Type B pancreatic cell (in vitro differentiated cells): Measurements from ENCODE around the gene SLC23A2. TPM values are rescaled to one million over a fixed set of nuclear protein-coding genes. Genes with fewer than 3 reads are reported as not detected.

Experiments
- DNase-seq: peaks from one replicate; pipeline ENCODE4 v3.0.0; 2021; ENCODE audit warnings: mixed read lengths; ENCODE audit not compliant: unreplicated experiment; ENCODE audit errors: extremely low spot score
- H3K27ac Mint-ChIP-seq: 2 replicates; pipeline ENCODE4 v1.8.0; 2021; ENCODE audit warnings: mild to moderate bottlenecking, mixed read lengths
- H3K27me3 Mint-ChIP-seq: 2 replicates; pipeline ENCODE4 v1.8.0; 2021; ENCODE audit warnings: mixed read lengths
- H3K36me3 Mint-ChIP-seq: 2 replicates; pipeline ENCODE4 v1.8.0; 2021; ENCODE audit warnings: mixed read lengths
- H3K4me1 Mint-ChIP-seq: one replicate; pipeline ENCODE4 v1.8.0; 2021; ENCODE audit warnings: mixed read lengths; ENCODE audit not compliant: unreplicated experiment
- H3K4me3 Mint-ChIP-seq: 2 replicates; pipeline ENCODE4 v1.8.0; 2021; ENCODE audit warnings: mild to moderate bottlenecking, mixed read lengths
- H3K9me3 Mint-ChIP-seq: 2 replicates; pipeline ENCODE4 v1.8.0; 2021; ENCODE audit warnings: mixed read lengths
- CTCF ChIP-seq: fragments of 200-600 bp; sonication (generic); conservative IDR thresholded peaks from 2 replicates; pipeline ENCODE4 v1.5.0; 2021; ENCODE audit warnings: antibody characterized with exemption, mild to moderate bottlenecking
- total RNA-seq: library from RNA; stranded (reverse); gene quantifications from 2 replicates; pipeline ENCODE4 v1.2.1, GENCODE V29; 2021; ENCODE audit warnings: low replicate concordance

Gene SLC23A2
- total RNA-seq, 1 donor from 2014 or later = 19.6 TPM

- no peak for DNase-seq
- H3K4me3 Mint-ChIP-seq = peak overlapping the region; percentile 71
- peaks cover 7% of the 10 kb centered on the region for H3K9me3 Mint-ChIP-seq
- H3K27ac Mint-ChIP-seq = no peak overlapping the region
- peaks cover 26% of the 10 kb centered on the region for H3K4me1 Mint-ChIP-seq
- no peak for TF ChIP-seq CTCF
- H3K36me3 Mint-ChIP-seq = peaks cover 9% of the 10 kb centered on the region
- H3K27me3 Mint-ChIP-seq = peaks cover 13% of the 10 kb centered on the region
These were observed 180.3 kb downstream of the SLC23A2 start for GRCh38 chr20:4820806-4821518.

GRCh38 chr20:4819901-4820300 is 181.4 kb downstream of the SLC23A2 start:
- H3K27me3 Mint-ChIP-seq = peaks cover 13% of the 10 kb centered on the region
- DNase-seq = no peak

GRCh38 chr20:4817230-4817671 is 184.1 kb downstream of the SLC23A2 start:
- no peak for DNase-seq
- Mint-ChIP-seq H3K36me3 (peaks cover 9% of the 10 kb centered on the region), H3K27me3 (peaks cover 12% of the 10 kb centered on the region), H3K9me3 (peaks cover 7% of the 10 kb centered on the region), H3K27ac (peak overlapping the region; percentile 84), H3K4me3 (peak overlapping the region; percentile 68), H3K4me1 (peaks cover 27% of the 10 kb centered on the region)
- TF ChIP-seq CTCF = peak; percentile 27

More at GRCh38 chr20:4819901-4820300, 181.4 kb downstream of the SLC23A2 start:
- peaks cover 7% of the 10 kb centered on the region for H3K9me3 Mint-ChIP-seq
- no peak overlapping the region for H3K4me3 Mint-ChIP-seq
- peaks cover 9% of the 10 kb centered on the region for H3K36me3 Mint-ChIP-seq
- peaks cover 26% of the 10 kb centered on the region for H3K4me1 Mint-ChIP-seq
- no peak overlapping the region for H3K27ac Mint-ChIP-seq
- no peak for TF ChIP-seq CTCF

- H3K27ac Mint-ChIP-seq = peak overlapping the region; percentile 50
- peaks cover 4% of the 10 kb centered on the region for H3K27me3 Mint-ChIP-seq
- no peak for TF ChIP-seq CTCF
- peaks cover 19% of the 10 kb centered on the region for H3K4me1 Mint-ChIP-seq
- H3K36me3 Mint-ChIP-seq = peaks cover 3% of the 10 kb centered on the region
- H3K4me3 Mint-ChIP-seq = no peak overlapping the region
- no peak for DNase-seq
- H3K9me3 Mint-ChIP-seq = peaks cover 7% of the 10 kb centered on the region
These were observed 185.7 kb downstream of the SLC23A2 start for GRCh38 chr20:4815628-4816027.

- Mint-ChIP-seq H3K36me3 (peaks cover 3% of the 10 kb centered on the region), H3K9me3 (peaks cover 7% of the 10 kb centered on the region), H3K27ac (no peak overlapping the region), H3K4me3 (no peak overlapping the region), H3K4me1 (peaks cover 21% of the 10 kb centered on the region), H3K27me3 (peaks cover 4% of the 10 kb centered on the region)
- DNase-seq = no peak
- TF ChIP-seq CTCF = no peak
These were observed 186.5 kb downstream of the SLC23A2 start for GRCh38 chr20:4814696-4815252.
